Measurements from ENCODE around the gene WWOX. TPM values are rescaled to one million over a fixed set of nuclear protein-coding genes. Genes with fewer than 3 reads are reported as not detected.

WWOX gene
- total and polyA plus RNA-seq, 2 donors (not counting 3 experiments of a cell fraction or from before 2014, with no cell fraction given): 6.2 to 12.5 TPM

DNA sequence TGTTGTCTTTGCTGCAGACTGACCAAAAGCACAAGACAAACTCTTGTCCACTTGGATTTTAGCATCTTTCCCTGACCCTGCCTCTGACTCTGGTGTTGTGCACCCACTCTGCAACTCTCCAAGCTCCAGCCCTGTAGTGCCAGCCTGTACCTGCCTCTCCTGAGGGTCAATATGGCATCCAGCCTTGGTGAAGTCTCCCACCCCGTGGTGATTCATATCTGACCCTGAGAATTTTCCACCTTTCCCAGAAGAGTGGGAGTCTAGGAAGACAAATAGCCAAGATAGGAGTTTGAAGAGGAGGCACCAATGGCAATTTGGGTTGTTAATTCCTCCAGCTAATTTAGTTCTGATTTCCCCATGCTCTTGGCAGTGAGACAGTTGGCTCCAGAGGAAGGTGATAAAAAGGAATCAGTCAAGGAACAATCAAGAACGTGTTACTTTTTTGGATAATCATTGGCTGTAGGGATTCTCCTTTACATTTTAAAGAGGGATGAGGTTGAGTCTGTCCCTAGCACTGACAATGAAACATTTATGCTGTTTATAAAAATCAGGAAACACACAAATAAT lies 1085.1 kb downstream of the WWOX start:
- Histone ChIP-seq H2AFZ (ENCODE audit: low read depth, low read length) (no peak overlapping the region), H4K20me1 (replicated peaks; ENCODE audit: control insufficient read depth, extremely low read depth, insufficient read depth, low read length) (no peaks in the 10 kb centered on the region), H3K9me1 (replicated peaks; ENCODE audit: control insufficient read depth, extremely low read depth, insufficient read depth, low read length) (no peaks in the 10 kb centered on the region), H3K4me1 (ENCODE audit: control insufficient read depth, extremely low read depth, insufficient read depth, low read length) (no peaks in the 10 kb centered on the region), H3K9ac (replicated peaks; ENCODE audit: extremely low read depth, insufficient read depth, low read length) (no peak overlapping the region), H3K27ac (ENCODE audit: insufficient read depth, low read depth, low read length) (no peak overlapping the region), H3K4me2 (ENCODE audit: insufficient read depth, low read length) (no peak overlapping the region), H3K79me2 (ENCODE audit: control insufficient read depth, insufficient read depth, low read length) (no peaks in the 10 kb centered on the region), H3K9me3 (replicated peaks; ENCODE audit: control insufficient read depth, insufficient read depth, low read length) (peaks cover 11% of the 10 kb centered on the region), H3K27me3 (ENCODE audit: control insufficient read depth in 2 of 2, insufficient read depth in 2 of 2, low read length in 2 of 2) (no peaks in the 10 kb centered on the region), H3K4me3 (replicated peaks in 1 of 3; ENCODE audit: insufficient read depth in 1 of 3, low read depth in 1 of 3, low read length in 3 of 3) (no peak overlapping the region), H3K36me3 (ENCODE audit: control insufficient read depth in 2 of 2, extremely low read depth in 1 of 2, insufficient read depth in 2 of 2, low read length in 2 of 2) (no peaks in the 10 kb centered on the region)
- TF ChIP-seq POLR2A (IDR thresholded peaks at IDR 0.05; ENCODE audit: low read depth, low read length) (no peak), POLR2AphosphoS5 (IDR thresholded peaks at IDR 0.05; ENCODE audit: insufficient read depth, low read depth, low read length) (no peak), MYC (IDR thresholded peaks at IDR 0.05; ENCODE audit: low read depth, low read length) (no peak), GATA2 (IDR thresholded peaks at IDR 0.05; ENCODE audit: insufficient read depth, insufficient read length, low read depth, low read length) (no peak), FOS (IDR thresholded peaks at IDR 0.05; ENCODE audit: borderline replicate concordance, insufficient read depth, low read length) (no peak), EZH2 (IDR thresholded peaks at IDR 0.05; ENCODE audit: borderline replicate concordance, low read depth, low read length, severe bottlenecking) (no peak), JUN (IDR thresholded peaks at IDR 0.05; ENCODE audit: borderline replicate concordance, insufficient read depth, insufficient read length, low read depth) (no peak)
- TF ChIP-seq, protein P1, sequence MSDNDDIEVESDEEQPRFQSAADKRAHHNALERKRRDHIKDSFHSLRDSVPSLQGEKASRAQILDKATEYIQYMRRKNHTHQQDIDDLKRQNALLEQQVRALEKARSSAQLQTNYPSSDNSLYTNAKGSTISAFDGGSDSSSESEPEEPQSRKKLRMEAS (IDR thresholded peaks at IDR 0.05; ENCODE audit: insufficient read depth, insufficient read length): no peak
- TF ChIP-seq, protein P2, sequence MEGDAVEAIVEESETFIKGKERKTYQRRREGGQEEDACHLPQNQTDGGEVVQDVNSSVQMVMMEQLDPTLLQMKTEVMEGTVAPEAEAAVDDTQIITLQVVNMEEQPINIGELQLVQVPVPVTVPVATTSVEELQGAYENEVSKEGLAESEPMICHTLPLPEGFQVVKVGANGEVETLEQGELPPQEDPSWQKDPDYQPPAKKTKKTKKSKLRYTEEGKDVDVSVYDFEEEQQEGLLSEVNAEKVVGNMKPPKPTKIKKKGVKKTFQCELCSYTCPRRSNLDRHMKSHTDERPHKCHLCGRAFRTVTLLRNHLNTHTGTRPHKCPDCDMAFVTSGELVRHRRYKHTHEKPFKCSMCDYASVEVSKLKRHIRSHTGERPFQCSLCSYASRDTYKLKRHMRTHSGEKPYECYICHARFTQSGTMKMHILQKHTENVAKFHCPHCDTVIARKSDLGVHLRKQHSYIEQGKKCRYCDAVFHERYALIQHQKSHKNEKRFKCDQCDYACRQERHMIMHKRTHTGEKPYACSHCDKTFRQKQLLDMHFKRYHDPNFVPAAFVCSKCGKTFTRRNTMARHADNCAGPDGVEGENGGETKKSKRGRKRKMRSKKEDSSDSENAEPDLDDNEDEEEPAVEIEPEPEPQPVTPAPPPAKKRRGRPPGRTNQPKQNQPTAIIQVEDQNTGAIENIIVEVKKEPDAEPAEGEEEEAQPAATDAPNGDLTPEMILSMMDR (IDR thresholded peaks at IDR 0.05; ENCODE audit: extremely low read depth in 1 of 2, insufficient read depth in 1 of 2, low read depth in 1 of 2, low read length in 2 of 2): no peak
- DNase-seq (ENCODE audit: low read depth, low spot score) (no peak), FAIRE-seq (no peak)
- intact Hi-C loops (cut with micrococcal nuclease): no loop called here
- no TSS peak for BruUV-seq (replicated peaks)
- ChIA-PET CTCF (no interaction called here), POLR2A (no interaction called here)
- dilution Hi-C loops (cut with MboI; ENCODE audit: extremely low pct_ligation_motif_present, low sequenced_read_pairs): no loop called here
